ENCODE data around the gene EBLN1. TPM values are rescaled to one million over a fixed set of nuclear protein-coding genes. Genes with fewer than 3 reads are reported as not detected.

Gene EBLN1
- total and polyA plus RNA-seq, 9 of the 15 experiments (the other 6 are each of a cell fraction or from before 2014, with no cell fraction given) = 0.06 to 3.1 (median 0.80) TPM

DNA sequence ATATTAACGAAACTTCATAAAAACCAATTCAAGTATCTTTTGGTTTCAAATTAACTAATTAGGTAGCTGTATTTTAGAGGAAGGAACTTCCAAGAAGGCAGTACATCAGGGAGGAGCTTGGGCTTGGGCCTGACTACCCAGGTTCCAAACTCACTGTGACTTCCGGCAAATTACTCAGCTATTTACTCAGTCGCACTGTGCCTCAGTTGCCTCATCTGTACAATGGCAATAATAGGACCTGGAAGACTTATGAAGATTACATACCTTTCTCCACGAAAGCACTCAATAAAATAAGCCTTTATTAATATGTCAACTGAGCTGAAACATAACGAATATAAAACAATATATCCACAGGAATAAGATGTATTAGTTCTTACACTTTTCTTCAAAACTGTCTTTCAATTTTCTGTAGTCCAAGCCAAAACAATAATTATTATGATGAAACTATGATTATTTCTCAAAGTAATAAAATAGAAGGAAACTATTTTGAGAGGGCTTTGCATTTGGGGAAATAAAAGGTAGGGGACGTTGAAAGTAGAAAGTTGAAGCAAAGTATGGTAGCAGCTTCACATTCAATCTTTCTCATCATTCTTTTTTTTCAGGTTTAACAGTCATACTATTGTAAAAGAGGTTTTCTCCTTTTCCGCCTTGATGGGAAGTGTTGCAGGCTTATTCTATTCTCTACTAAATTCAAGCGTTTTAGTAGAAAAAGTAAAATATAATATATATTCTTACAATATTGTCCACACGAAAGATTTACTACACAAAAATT is 10.5 kb upstream of the EBLN1 start (continued):
- TF ChIP-seq, protein P1, sequence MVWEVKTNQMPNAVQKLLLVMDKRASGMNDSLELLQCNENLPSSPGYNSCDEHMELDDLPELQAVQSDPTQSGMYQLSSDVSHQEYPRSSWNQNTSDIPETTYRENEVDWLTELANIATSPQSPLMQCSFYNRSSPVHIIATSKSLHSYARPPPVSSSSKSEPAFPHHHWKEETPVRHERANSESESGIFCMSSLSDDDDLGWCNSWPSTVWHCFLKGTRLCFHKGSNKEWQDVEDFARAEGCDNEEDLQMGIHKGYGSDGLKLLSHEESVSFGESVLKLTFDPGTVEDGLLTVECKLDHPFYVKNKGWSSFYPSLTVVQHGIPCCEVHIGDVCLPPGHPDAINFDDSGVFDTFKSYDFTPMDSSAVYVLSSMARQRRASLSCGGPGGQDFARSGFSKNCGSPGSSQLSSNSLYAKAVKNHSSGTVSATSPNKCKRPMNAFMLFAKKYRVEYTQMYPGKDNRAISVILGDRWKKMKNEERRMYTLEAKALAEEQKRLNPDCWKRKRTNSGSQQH (CRISPR knock-in tag; IDR thresholded peaks at IDR 0.05) = no peak
- no peak for TF ChIP-seq HNRNPL (IDR thresholded peaks at IDR 0.05; ENCODE audit: low read depth, low read length)
- no peak for TF ChIP-seq CTCFL (IDR thresholded peaks at IDR 0.05; ENCODE audit: borderline replicate concordance, insufficient read depth, low read depth, low read length, poor library complexity, severe bottlenecking)
- TF ChIP-seq CTBP1 (IDR thresholded peaks at IDR 0.05; ENCODE audit: borderline replicate concordance) = no peak; the same call in 1 of the 2 replicates
- no peak for TF ChIP-seq RAD51 (IDR thresholded peaks at IDR 0.05; ENCODE audit: borderline replicate concordance, low read depth)
- no peak for TF ChIP-seq MNT (conservative IDR thresholded peaks at IDR 0.05)
- TF ChIP-seq ZBTB40 (IDR thresholded peaks at IDR 0.05) = peak; percentile 67
- TF ChIP-seq ZBTB40 (CRISPR knock-in tag; IDR thresholded peaks at IDR 0.05) = no peak
- no peak for TF ChIP-seq ZNF174 (CRISPR knock-in tag; IDR thresholded peaks at IDR 0.05)
- TF ChIP-seq ZNF589 (CRISPR knock-in tag; IDR thresholded peaks at IDR 0.05; ENCODE audit: low read depth) = no peak
- TF ChIP-seq ZNF217 (CRISPR knock-in tag; IDR thresholded peaks at IDR 0.05) = no peak
- no peak for TF ChIP-seq RAD21 (CRISPR knock-in tag; conservative IDR thresholded peaks at IDR 0.05 in 1 of 2, IDR thresholded peaks at IDR 0.05 in 1 of 2)

Data from K562 (cell line).